Transverse colon (tissue), 4 donors: ENCODE data around the gene SYCE3. TPM values are rescaled to one million over a fixed set of nuclear protein-coding genes. Genes with fewer than 3 reads are reported as not detected.
A peak's percentile ranks its signal among the peaks of the same experiment; 100 is the strongest.

ENCODE experiments used
- DNase-seq: peaks from one replicate; pipeline ENCODE4 v3.0.0-alpha.2; 2019
- H3K27ac ChIP-seq, 4 donors: fragments of 200-600 bp; sonication (generic); 2 replicates each; pipeline ENCODE4 v1.5.1; 2016 to 2018; ENCODE audit warnings: inconsistent platforms in 4 of 4
- H3K27me3 ChIP-seq: fragments of 200-600 bp; sonication (generic); 2 replicates; pipeline ENCODE4 v1.5.1; 2017; ENCODE audit warnings: inconsistent platforms
- H3K36me3 ChIP-seq, 4 donors: fragments of 200-600 bp; sonication (generic); 2 replicates each; pipeline ENCODE4 v1.5.1; 2017 to 2019; ENCODE audit warnings: inconsistent platforms in 4 of 4
- H3K4me1 ChIP-seq, 4 donors: fragments of 200-600 bp; sonication (generic); 2 replicates each; pipeline ENCODE4 v1.5.1; 2017 to 2020; ENCODE audit warnings: inconsistent platforms in 4 of 4
- H3K4me3 ChIP-seq, 4 donors: fragments of 200-600 bp; sonication (generic); 1 replicate in 1 of 4; 2 replicates in 3 of 4; pipeline versions ENCODE4 v1.5.1 to v1.6.1; 2017 to 2019; ENCODE audit warnings: inconsistent platforms in 4 of 4
- H3K9me3 ChIP-seq, 2 donors: fragments of 200-600 bp; sonication (generic); 2 replicates each; pipeline ENCODE4 v1.5.1; 2017 to 2019; ENCODE audit warnings: inconsistent platforms in 2 of 2
- CTCF ChIP-seq, 5 experiments: fragments of 200-600 bp in 3 of 5; fragments of 450-650 bp in 2 of 5; sonication (generic) in 3 of 5; IDR thresholded peaks; 1 replicate in 2 of 5; 2 replicates in 3 of 5; pipeline ENCODE4 v1.5.1; 2016 to 2017; ENCODE audit warnings: antibody characterized with exemption in 5 of 5, inconsistent platforms in 3 of 5, mild to moderate bottlenecking in 2 of 5, moderate library complexity in 1 of 5
- EP300 ChIP-seq: sonication (generic); formaldehyde crosslinking; IDR thresholded peaks from one replicate; pipeline ENCODE4 v1.6.1; 2017; ENCODE audit warnings: antibody characterized with exemption, low read depth
- POLR2A ChIP-seq: fragments of 450-650 bp; IDR thresholded peaks from one replicate; pipeline ENCODE4 v1.6.1; 2016; ENCODE audit warnings: antibody characterized with exemption, mild to moderate bottlenecking, moderate library complexity
- POLR2AphosphoS5 ChIP-seq, 3 donors: sonication (generic); formaldehyde crosslinking; IDR thresholded peaks; one replicate each; pipeline ENCODE4 v1.6.1; 2016; ENCODE audit warnings: antibody characterized with exemption in 3 of 3
- WGBS, 2 donors: methylation state at CpG; one replicate each; pipeline ENCODE4 v1.1.5; 2018; ENCODE audit warnings: low coverage in 1 of 2; 5-methylcytosine and 5-hydroxymethylcytosine counted together
- in situ Hi-C, 4 donors: fragments of 200-750 bp; cut with MboI; loops; one replicate each; pipeline versions ENCODE4 v1.15.0 to v1.15.1; 2017; ENCODE audit warnings: low sequenced_read_pairs in 3 of 4, low pct_ligation_motif_present in 1 of 4, low pct_unique_long_range_greater_than_20kb in 1 of 4
- intact Hi-C: fragments of 100-400 bp; cut with DNase I; formaldehyde crosslinking; loops from one replicate; pipeline ENCODE4 v1.15.1; 2023; ENCODE audit warnings: low total_unique reads
- total RNA-seq, 4 donors: library from RNA; depleted of rRNA; stranded (reverse); fragments of >200 nt; gene quantifications; one replicate each; pipeline ENCODE4 v1.1.0, GENCODE V29; 2016

SYCE3 gene
- not detected for total RNA-seq

- TF ChIP-seq EP300 (no peak), POLR2A (peak; percentile 98), CTCF (IDR thresholded peaks at IDR 0.05) (peak; percentile 92 to 99 (median 97)), POLR2AphosphoS5 (IDR thresholded peaks at IDR 0.05) (peak; percentile 95 to 99 (median 98))
- H3K27ac ChIP-seq, result peak within 1 kb of the TSS; percentile 83 to 91 (median 86)
- no peaks in the 10 kb centered on the region for H3K9me3 ChIP-seq
- 5% methylated on average over 55 of the region's 61 CpGs; no CpG with 5 or more reads in 1 of the 2 donors for WGBS, 2 donors
- intact Hi-C loops, result no loop called here
- in situ Hi-C loops, result no loop called here
- peaks cover 4% of the 10 kb centered on the region for H3K27me3 ChIP-seq
- H3K4me3 ChIP-seq, result peak within 1 kb of the TSS; percentile 49 to 68 (median 57)
- peaks cover 0 to 22% (median 12%) of the 10 kb centered on the region in 4 donors for H3K4me1 ChIP-seq
- peak; percentile 99 for DNase-seq
- no peaks in the 10 kb centered on the region for H3K36me3 ChIP-seq
Observed at GRCh38 chr22:50562523-50563412, at the start of gene SYCE3. Gene SYCE3 (minus strand): TSS chr22:50562919. CDS start chr22:50556405, 6,514 bp downstream.

GRCh38 chr22:50612168-50612527 lies 49.4 kb upstream of the SYCE3 start:
- H3K27me3 ChIP-seq, result peaks cover 20% of the 10 kb centered on the region
- no peaks in the 10 kb centered on the region for H3K9me3 ChIP-seq
- no peaks in the 10 kb centered on the region for H3K36me3 ChIP-seq
- TF ChIP-seq POLR2A (no peak), POLR2AphosphoS5 (IDR thresholded peaks at IDR 0.05) (no peak), CTCF (IDR thresholded peaks at IDR 0.05) (no peak), EP300 (no peak)
- DNase-seq, result no peak
- WGBS, 2 donors, result 0 to 39% methylated on average over 1 to 6 of the region's 6 CpGs
- peak overlapping the region in 3 of 4 donors; percentile 78 to 84 (median 82) for H3K27ac ChIP-seq
- in situ Hi-C loops, result no loop called here
- H3K4me3 ChIP-seq, result no peak overlapping the region
- intact Hi-C loops, result no loop called here
- H3K4me1 ChIP-seq, result peaks cover 6 to 14% (median 9%) of the 10 kb centered on the region in 4 donors

- no peak overlapping the region for H3K27ac ChIP-seq
- intact Hi-C loops (no loop called here), in situ Hi-C loops (no loop called here)
- no peaks in the 10 kb centered on the region for H3K9me3 ChIP-seq
- peaks cover 6 to 14% (median 9%) of the 10 kb centered on the region in 4 donors for H3K4me1 ChIP-seq
- DNase-seq, result no peak
- TF ChIP-seq POLR2AphosphoS5 (IDR thresholded peaks at IDR 0.05), result no peak
- H3K27me3 ChIP-seq, result peaks cover 26% of the 10 kb centered on the region
- no peaks in the 10 kb centered on the region for H3K36me3 ChIP-seq
- H3K4me3 ChIP-seq, result no peak overlapping the region
- 80 to 93% methylated on average over 1 to 26 of the region's 26 CpGs for WGBS, 2 donors
Observed at GRCh38 chr22:50611341-50612060, 48.8 kb upstream of the SYCE3 start.

- H3K27me3 ChIP-seq, result peaks cover 34% of the 10 kb centered on the region
- peaks cover 6 to 14% (median 9%) of the 10 kb centered on the region in 4 donors for H3K4me1 ChIP-seq
- no peak overlapping the region for H3K27ac ChIP-seq
- DNase-seq, result no peak
- H3K36me3 ChIP-seq, result no peaks in the 10 kb centered on the region
- TF ChIP-seq CTCF (IDR thresholded peaks at IDR 0.05) (no peak), EP300 (no peak), POLR2AphosphoS5 (IDR thresholded peaks at IDR 0.05) (no peak), POLR2A (no peak)
- H3K9me3 ChIP-seq, result no peaks in the 10 kb centered on the region
- WGBS, 2 donors, result 57 to 90% methylated on average over 1 to 17 of the region's 17 CpGs
- H3K4me3 ChIP-seq, result no peak overlapping the region
- in situ Hi-C loops (no loop called here), intact Hi-C loops (no loop called here)
Observed at GRCh38 chr22:50610581-50610980, 47.9 kb upstream of the SYCE3 start.
